ENCODE measurements around the gene ESYT3.

GRCh38 chr3:138434276-138434874 is at the start of gene ESYT3:
- TF ChIP-seq POLR2A (IDR thresholded peaks at IDR 0.05): peak; percentile 31
- TF ChIP-seq, protein P1, sequence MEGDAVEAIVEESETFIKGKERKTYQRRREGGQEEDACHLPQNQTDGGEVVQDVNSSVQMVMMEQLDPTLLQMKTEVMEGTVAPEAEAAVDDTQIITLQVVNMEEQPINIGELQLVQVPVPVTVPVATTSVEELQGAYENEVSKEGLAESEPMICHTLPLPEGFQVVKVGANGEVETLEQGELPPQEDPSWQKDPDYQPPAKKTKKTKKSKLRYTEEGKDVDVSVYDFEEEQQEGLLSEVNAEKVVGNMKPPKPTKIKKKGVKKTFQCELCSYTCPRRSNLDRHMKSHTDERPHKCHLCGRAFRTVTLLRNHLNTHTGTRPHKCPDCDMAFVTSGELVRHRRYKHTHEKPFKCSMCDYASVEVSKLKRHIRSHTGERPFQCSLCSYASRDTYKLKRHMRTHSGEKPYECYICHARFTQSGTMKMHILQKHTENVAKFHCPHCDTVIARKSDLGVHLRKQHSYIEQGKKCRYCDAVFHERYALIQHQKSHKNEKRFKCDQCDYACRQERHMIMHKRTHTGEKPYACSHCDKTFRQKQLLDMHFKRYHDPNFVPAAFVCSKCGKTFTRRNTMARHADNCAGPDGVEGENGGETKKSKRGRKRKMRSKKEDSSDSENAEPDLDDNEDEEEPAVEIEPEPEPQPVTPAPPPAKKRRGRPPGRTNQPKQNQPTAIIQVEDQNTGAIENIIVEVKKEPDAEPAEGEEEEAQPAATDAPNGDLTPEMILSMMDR (IDR thresholded peaks at IDR 0.05): no peak

Data from right lobe of liver (tissue), 4 donors.